NT2/D1 (cell line): ENCODE results near the gene TANC1.

Experiments used
- YY1 ChIP-seq: IDR thresholded peaks from 2 replicates; pipeline ENCODE4 v1.6.1; 2011; ENCODE audit not compliant: insufficient read length, insufficient read depth
- ZNF274 ChIP-seq: IDR thresholded peaks from 2 replicates; pipeline ENCODE4 v1.6.1; 2011; ENCODE audit warnings: mild to moderate bottlenecking, low read depth, low read length

GRCh38 chr2:159076241-159076640 lies 107.8 kb downstream of the TANC1 start:
- TF ChIP-seq ZNF274 (no peak), YY1 (no peak)
